Mucosa of stomach (tissue), 1 donor: Measurements from ENCODE around the gene SUPT16H.
"Not testable (repeated sequence)": the region's sequence is repeated elsewhere in the genome, so short reads cannot be mapped to it uniquely, and the experiment has no call there.

Experiments used
- H3K27me3 ChIP-seq: one replicate; pipeline ENCODE4 v1.7.0; 2013; ENCODE audit warnings: mild to moderate bottlenecking, low read length; ENCODE audit not compliant: control insufficient read depth, insufficient read depth
- H3K36me3 ChIP-seq: one replicate; pipeline ENCODE4 v1.7.0; 2013; ENCODE audit warnings: low read length; ENCODE audit not compliant: control insufficient read depth, insufficient read depth
- H3K4me1 ChIP-seq: one replicate; pipeline ENCODE4 v1.7.0; 2013; ENCODE audit warnings: mild to moderate bottlenecking, low read length; ENCODE audit not compliant: control insufficient read depth, insufficient read depth
- H3K4me3 ChIP-seq: one replicate; pipeline ENCODE4 v1.7.0; 2013; ENCODE audit warnings: low read length
- H3K9ac ChIP-seq: one replicate; pipeline ENCODE4 v1.7.0; 2013; ENCODE audit warnings: mild to moderate bottlenecking, low read length, moderate library complexity
- H3K9me3 ChIP-seq: one replicate; pipeline ENCODE4 v1.7.0; 2013; ENCODE audit warnings: mild to moderate bottlenecking, low read length, moderate library complexity; ENCODE audit not compliant: control insufficient read depth
- donor health status: Pancreatic carcinoma.

Gene SUPT16H

DNA sequence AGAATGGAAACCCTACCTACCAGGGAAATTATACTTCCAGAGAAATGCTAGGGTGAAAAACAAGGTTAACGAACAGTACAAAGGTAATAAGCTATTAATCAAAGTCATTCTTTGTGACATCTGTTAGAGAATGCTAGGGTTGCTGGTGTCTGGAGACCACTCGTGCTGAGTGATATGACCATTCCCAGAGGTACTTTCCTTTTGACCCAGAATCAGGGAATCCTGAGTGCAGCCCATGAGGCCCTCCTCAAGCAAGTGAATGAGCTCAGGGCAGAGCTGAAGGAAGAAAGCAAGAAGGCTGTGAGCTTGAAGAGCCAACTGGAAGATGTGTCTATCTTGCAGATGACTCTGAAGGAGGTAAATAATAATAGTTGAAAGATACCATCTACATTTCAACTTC lies 72.2 kb downstream of the SUPT16H start:
- Histone ChIP-seq H3K9ac (no peak overlapping the region), H3K4me1 (peaks cover 18% of the 10 kb centered on the region), H3K4me3 (no peak overlapping the region), H3K27me3 (no peaks in the 10 kb centered on the region), H3K9me3 (no peaks in the 10 kb centered on the region), H3K36me3 (no peaks in the 10 kb centered on the region)

DNA sequence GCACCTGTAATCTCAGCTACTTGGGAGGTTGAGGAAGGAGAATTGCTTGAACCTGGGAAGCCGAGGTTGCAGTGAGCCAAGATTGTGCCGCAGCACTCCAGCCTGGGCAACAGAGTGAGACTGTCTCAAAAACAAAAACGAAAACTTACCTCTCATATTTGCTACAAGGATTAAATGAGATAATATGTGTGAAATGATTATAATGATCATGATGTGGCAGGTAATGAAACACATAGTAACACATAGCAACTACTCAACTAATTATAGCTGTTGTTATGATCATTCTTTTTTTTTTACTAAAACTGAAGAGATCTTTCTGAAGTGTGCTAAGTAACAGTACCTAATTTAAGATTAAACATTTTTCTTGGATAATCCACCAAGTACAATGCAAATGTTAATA lies 73.9 kb downstream of the SUPT16H start:
- Histone ChIP-seq H3K4me1 (peaks cover 18% of the 10 kb centered on the region), H3K9ac (no peak overlapping the region), H3K36me3 (no peaks in the 10 kb centered on the region), H3K9me3 (no peaks in the 10 kb centered on the region), H3K4me3 (no peak overlapping the region), H3K27me3 (no peaks in the 10 kb centered on the region)

DNA sequence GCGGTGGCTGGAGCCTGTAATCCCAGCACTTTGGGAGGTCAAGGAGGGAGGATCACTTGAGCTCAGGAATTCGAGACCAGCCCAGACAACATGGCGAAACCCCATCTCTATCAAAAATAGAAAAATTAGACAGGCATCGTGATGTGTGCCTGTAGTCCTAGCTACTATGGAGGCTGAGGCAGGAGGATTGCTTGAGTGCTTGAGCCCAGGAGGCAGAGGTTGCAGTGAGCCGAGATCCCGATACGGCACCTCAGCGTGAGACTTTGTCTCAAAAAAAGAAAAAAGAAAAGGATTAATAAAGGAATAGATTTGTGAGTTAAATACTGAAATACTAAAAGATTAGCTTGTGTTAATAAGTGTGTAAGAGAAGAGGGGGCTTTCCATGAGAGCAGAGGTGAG lies 74.6 kb downstream of the SUPT16H start:
- Histone ChIP-seq H3K27me3 (no peaks in the 10 kb centered on the region), H3K4me1 (peaks cover 18% of the 10 kb centered on the region), H3K36me3 (no peaks in the 10 kb centered on the region), H3K9ac (peak overlapping the region; percentile 69), H3K9me3 (no peaks in the 10 kb centered on the region), H3K4me3 (no peak overlapping the region)

DNA sequence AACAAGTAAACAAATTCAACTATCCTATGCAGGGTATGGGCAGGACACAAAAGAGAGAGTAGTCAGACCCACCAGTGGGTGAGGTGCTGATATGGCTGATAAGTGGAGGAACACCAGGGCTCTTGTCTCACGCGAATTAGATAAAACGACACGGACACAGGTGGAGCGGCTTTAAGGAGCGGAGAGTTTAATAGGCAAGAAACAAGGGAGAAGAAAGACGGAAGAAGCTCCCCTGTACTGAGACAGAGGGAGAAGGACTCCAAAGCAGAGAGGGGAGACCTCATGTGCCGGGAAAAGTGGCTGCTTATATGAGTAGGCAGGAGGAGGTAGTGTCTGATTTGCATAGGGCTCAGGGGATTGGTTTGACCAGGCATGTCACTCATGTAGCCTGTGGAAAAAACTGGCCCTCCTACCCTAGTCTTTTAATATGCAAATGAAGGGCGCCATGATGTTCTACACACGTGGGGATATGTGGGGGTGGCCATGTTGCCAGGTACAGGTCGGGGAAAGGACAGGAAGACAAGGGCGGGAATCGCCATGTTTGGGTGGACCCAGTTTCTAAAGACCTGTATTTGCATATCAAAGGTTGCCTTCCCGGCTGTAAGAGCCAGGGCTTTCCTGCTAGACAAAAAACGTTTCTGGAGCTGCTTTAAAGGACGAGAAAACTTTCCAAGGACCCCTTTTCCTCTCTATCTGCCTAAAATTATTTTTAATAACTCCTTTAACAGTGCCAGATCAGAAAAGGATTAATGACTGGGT lies 75.2 kb downstream of the SUPT16H start:
- Histone ChIP-seq H3K9ac (peak overlapping the region; percentile 74), H3K4me3 (peak overlapping the region; percentile 52), H3K4me1 (peaks cover 18% of the 10 kb centered on the region), H3K9me3 (no peaks in the 10 kb centered on the region), H3K36me3 (no peaks in the 10 kb centered on the region), H3K27me3 (no peaks in the 10 kb centered on the region)

DNA sequence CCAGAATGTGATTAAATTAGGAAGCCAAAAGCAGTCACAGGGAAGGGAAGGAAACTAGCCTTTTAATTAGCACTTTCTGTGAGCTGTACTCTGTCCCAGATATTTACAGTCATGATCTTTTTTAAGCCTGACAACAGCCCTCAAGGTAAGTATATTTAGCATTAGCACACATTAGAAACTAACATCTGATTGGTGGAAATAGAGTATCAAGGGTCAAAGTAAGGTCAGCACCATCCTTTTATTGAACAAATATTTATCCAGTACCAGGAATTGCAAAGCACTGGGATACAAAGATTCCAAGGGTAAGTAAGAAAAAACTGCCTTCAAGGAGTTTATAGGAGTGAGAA lies 75.7 kb downstream of the SUPT16H start:
- no peaks in the 10 kb centered on the region for H3K27me3 ChIP-seq
- peak overlapping the region; percentile 52 for H3K4me3 ChIP-seq
- H3K4me1 ChIP-seq = peaks cover 18% of the 10 kb centered on the region
- no peaks in the 10 kb centered on the region for H3K36me3 ChIP-seq
- H3K9ac ChIP-seq = peak overlapping the region; percentile 74
- no peaks in the 10 kb centered on the region for H3K9me3 ChIP-seq

DNA sequence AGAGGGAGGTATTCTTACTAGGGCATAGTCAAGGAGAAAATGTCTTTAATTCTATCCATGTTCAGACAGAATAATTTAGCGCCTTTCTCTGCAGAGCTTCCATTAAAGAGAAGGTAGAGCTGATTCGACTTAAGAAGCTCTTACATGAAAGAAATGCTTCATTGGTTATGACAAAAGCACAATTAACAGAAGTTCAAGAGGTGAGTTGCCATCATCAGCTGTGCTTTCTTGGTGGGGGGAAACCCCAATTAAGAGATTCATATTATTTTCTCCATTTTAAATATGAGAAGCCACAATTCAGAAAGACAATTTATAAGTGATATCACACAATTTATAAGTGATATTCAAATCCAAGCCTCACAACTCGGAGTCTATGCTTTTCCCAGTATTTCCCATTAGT lies 76.2 kb downstream of the SUPT16H start:
- Histone ChIP-seq H3K4me1 (peaks cover 18% of the 10 kb centered on the region), H3K9ac (peak overlapping the region; percentile 33), H3K27me3 (no peaks in the 10 kb centered on the region), H3K9me3 (no peaks in the 10 kb centered on the region), H3K36me3 (no peaks in the 10 kb centered on the region), H3K4me3 (no peak overlapping the region)

DNA sequence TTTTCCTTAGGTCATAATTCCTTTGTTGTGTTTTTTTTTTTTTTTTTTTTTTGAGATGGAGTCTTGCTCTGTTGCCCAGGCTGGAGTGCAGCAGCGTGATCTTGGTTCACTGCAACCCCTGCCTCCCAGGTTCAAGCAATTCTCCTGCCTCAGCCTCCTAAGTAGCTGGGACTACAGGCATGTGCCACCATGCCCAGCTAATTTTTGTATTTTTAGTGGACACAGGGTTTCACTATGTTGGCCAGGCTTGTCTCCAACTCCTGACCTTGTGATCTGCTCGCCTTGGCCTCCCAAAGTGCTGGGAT lies 81.0 kb downstream of the SUPT16H start:
- H3K9me3 ChIP-seq, H3K9ac ChIP-seq, H3K4me3 ChIP-seq, H3K36me3 ChIP-seq, H3K27me3 ChIP-seq: not testable (repeated sequence)
- peaks cover 14% of the 10 kb centered on the region for H3K4me1 ChIP-seq

DNA sequence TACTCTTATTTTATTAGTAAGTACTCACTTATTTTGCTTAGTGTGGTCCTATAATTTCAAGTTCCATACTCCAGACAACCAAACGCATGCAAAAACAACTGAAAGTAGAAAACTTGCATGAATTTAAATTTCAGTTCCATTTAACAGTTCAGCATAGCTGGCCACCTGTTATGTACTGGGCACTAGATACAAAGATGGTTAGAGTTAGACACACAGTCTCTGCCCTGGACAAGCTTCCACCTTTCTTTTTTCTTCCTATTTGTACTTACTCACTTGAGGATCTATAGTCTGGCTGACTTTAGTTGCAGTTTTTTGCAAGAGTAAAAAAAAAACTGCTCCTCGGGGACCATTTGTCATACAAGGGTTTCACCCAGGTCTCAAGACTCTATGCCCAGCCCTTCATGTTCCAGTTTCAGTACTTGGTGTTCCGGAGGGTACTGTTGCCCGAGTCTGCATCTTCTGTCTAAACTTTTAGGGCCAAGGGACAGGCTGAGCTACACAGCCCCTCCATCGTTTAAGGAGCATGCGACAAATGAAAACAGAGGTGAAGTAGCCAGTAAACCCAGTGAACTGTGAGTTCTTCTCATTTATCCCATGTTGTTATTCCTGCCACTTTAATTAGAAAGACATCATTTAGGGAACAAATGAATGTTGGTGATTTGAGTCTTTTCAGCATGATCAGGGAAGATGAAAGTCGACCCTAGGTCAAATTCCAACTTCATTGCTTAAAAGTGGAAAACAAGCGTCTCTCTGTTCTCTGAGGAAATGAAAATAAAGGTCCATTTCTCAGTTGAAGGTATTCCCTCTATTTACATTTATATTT lies 81.6 kb downstream of the SUPT16H start:
- H3K4me3 ChIP-seq = no peak overlapping the region
- no peak overlapping the region for H3K9ac ChIP-seq
- H3K4me1 ChIP-seq = peaks cover 9% of the 10 kb centered on the region
- no peaks in the 10 kb centered on the region for H3K36me3 ChIP-seq
- H3K9me3 ChIP-seq = no peaks in the 10 kb centered on the region
- H3K27me3 ChIP-seq = no peaks in the 10 kb centered on the region
